Measurements from ENCODE around the gene TMEM91. TPM values are rescaled to one million over a fixed set of nuclear protein-coding genes. Genes with fewer than 3 reads are reported as not detected.
A peak's percentile ranks its signal among the peaks of the same experiment; 100 is the strongest.

The TMEM91 gene
- total and polyA plus RNA-seq, 7 donors: 0.88 to 3.1 (median 2.0) TPM

- Histone ChIP-seq H3K27me3 (ENCODE audit: insufficient read depth in 3 of 3, low read length in 2 of 3) (peaks cover 0 to 38% (median 0%) of the 10 kb centered on the region in 3 donors), H3K4me1 (peaks cover 3% of the 10 kb centered on the region), H3K9me3 (no peaks in the 10 kb centered on the region), H3K4me3 (peak overlapping the region; percentile 69), H3K36me3 (ENCODE audit: insufficient read depth in 1 of 2, low read depth in 1 of 2) (no peaks in the 10 kb centered on the region), H3K27ac (no peak overlapping the region)
- DNase-seq (peak in 1 of 2 donors; percentile 15), ATAC-seq (no peak)
- 0 to 1% (median 1%) methylated on average over 12 of the region's 12 CpGs for WGBS, 3 donors
- intact Hi-C loops (cut with DNase I): loop anchor here in 1 of 2 donors (5.0 kb wide), 1 partner anchor 35 kb away; no protein-coding TSS in a partner anchor
- no peak for TF ChIP-seq CTCF (IDR thresholded peaks at IDR 0.05)
These were observed 24.1 kb upstream of the TMEM91 start for GRCh38 chr19:41352279-41352608.

GRCh38 chr19:41352609-41353465 is 23.5 kb upstream of the TMEM91 start:
- H3K27me3 ChIP-seq (ENCODE audit: insufficient read depth in 3 of 3, low read length in 2 of 3): peaks cover 0 to 38% (median 0%) of the 10 kb centered on the region in 3 donors
- ATAC-seq: peak; percentile 20 to 54 (median 42)
- peaks cover 3% of the 10 kb centered on the region for H3K4me1 ChIP-seq
- peak; percentile 15 for TF ChIP-seq CTCF (IDR thresholded peaks at IDR 0.05)
- no peaks in the 10 kb centered on the region for H3K9me3 ChIP-seq
- intact Hi-C loops (cut with DNase I): loop anchor here in 1 of 2 donors (5.0 kb wide), 1 partner anchor 36 kb away; no protein-coding TSS in a partner anchor
- H3K4me3 ChIP-seq: peak overlapping the region; percentile 69
- H3K27ac ChIP-seq: peak overlapping the region; percentile 59
- peak; percentile 55 to 68 for DNase-seq
- WGBS, 3 donors: 0% methylated on average over 62 to 71 of the region's 71 CpGs
- H3K36me3 ChIP-seq (ENCODE audit: insufficient read depth in 1 of 2, low read depth in 1 of 2): no peaks in the 10 kb centered on the region

GRCh38 chr19:41353466-41354342 is 22.6 kb upstream of the TMEM91 start, which contains the start of gene TGFB1:
Gene TGFB1 (minus strand): TSS chr19:41353922. CDS start chr19:41353044, 878 bp downstream.
- TF ChIP-seq CTCF (IDR thresholded peaks at IDR 0.05): peak; percentile 75
- peaks cover 3% of the 10 kb centered on the region for H3K4me1 ChIP-seq
- ATAC-seq: peak; percentile 67 to 77 (median 70)
- intact Hi-C loops (cut with DNase I): loop anchor here in 1 of 2 donors (5.0 kb wide), 1 partner anchor 36 kb away; no protein-coding TSS in a partner anchor
- WGBS, 3 donors: 1 to 2% (median 1%) methylated on average over 40 to 78 of the region's 78 CpGs
- H3K36me3 ChIP-seq (ENCODE audit: insufficient read depth in 1 of 2, low read depth in 1 of 2): no peaks in the 10 kb centered on the region
- DNase-seq: peak; percentile 90 to 91
- H3K4me3 ChIP-seq: peak within 1 kb of the TSS; percentile 69
- H3K9me3 ChIP-seq: no peaks in the 10 kb centered on the region
- peak within 1 kb of the TSS; percentile 59 for H3K27ac ChIP-seq
- H3K27me3 ChIP-seq (ENCODE audit: insufficient read depth in 3 of 3, low read length in 2 of 3): peaks cover 0 to 38% (median 0%) of the 10 kb centered on the region in 3 donors

GRCh38 chr19:41354343-41354953 is 21.9 kb upstream of the TMEM91 start:
- ATAC-seq (no peak), DNase-seq (no peak)
- peaks cover 3% of the 10 kb centered on the region for H3K4me1 ChIP-seq
- no peaks in the 10 kb centered on the region for H3K9me3 ChIP-seq
- H3K27me3 ChIP-seq (ENCODE audit: insufficient read depth in 3 of 3, low read length in 2 of 3): peaks cover 0 to 38% (median 0%) of the 10 kb centered on the region in 3 donors
- H3K4me3 ChIP-seq: peak overlapping the region; percentile 69
- 72 to 79% (median 78%) methylated on average over 23 of the region's 23 CpGs for WGBS, 3 donors
- intact Hi-C loops (cut with DNase I): loop anchor here in 1 of 2 donors (5.0 kb wide), 1 partner anchor 37 kb away; no protein-coding TSS in a partner anchor
- H3K27ac ChIP-seq: no peak overlapping the region
- no peak for TF ChIP-seq CTCF (IDR thresholded peaks at IDR 0.05)
- H3K36me3 ChIP-seq (ENCODE audit: insufficient read depth in 1 of 2, low read depth in 1 of 2): no peaks in the 10 kb centered on the region
